ENCODE measurements around the gene SLMAP.

DNA sequence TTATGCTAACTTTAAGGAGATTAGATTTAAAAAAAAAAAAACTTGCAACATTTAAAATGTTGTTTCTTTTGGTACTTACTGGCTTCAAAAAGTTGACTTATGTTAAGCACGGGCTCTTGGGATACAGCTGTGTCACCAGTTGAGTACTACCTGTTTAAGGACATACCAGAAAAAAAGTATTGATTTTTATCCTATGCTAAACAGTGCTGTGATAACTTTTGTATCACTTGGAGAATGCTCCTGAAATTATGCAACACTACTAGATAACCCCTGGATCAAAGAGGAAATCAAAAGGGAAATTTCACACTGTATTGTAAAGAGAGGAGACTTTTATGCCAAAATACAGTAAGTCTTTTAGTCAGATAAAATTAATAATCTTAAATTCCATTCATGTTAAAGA, 77.7 kb downstream of the SLMAP start:
- TF ChIP-seq, protein P1, sequence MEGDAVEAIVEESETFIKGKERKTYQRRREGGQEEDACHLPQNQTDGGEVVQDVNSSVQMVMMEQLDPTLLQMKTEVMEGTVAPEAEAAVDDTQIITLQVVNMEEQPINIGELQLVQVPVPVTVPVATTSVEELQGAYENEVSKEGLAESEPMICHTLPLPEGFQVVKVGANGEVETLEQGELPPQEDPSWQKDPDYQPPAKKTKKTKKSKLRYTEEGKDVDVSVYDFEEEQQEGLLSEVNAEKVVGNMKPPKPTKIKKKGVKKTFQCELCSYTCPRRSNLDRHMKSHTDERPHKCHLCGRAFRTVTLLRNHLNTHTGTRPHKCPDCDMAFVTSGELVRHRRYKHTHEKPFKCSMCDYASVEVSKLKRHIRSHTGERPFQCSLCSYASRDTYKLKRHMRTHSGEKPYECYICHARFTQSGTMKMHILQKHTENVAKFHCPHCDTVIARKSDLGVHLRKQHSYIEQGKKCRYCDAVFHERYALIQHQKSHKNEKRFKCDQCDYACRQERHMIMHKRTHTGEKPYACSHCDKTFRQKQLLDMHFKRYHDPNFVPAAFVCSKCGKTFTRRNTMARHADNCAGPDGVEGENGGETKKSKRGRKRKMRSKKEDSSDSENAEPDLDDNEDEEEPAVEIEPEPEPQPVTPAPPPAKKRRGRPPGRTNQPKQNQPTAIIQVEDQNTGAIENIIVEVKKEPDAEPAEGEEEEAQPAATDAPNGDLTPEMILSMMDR (IDR thresholded peaks at IDR 0.05; ENCODE audit: borderline replicate concordance, extremely low read depth, low read length, poor library complexity, severe bottlenecking), result no peak
- TF ChIP-seq EZH2 (IDR thresholded peaks at IDR 0.05; ENCODE audit: borderline replicate concordance, low read depth, low read length, severe bottlenecking), result no peak
